22Rv1 (cell line): ENCODE measurements around the gene GRK3.

Experiments
- CTCF ChIP-seq: fragments of 450-650 bp; IDR thresholded peaks from 2 replicates; pipeline ENCODE4 v1.5.1; 2017; ENCODE audit warnings: mild to moderate bottlenecking
- ZFX ChIP-seq: fragments of 450-650 bp; IDR thresholded peaks from 2 replicates; pipeline ENCODE4 v1.6.1; 2017; ENCODE audit warnings: antibody characterized with exemption, borderline replicate concordance

- no peak for TF ChIP-seq CTCF
- TF ChIP-seq ZFX, result no peak
Measured at GRCh38 chr22:25566186-25566897, 1.9 kb downstream of the GRK3 start.
